Ascending aorta (tissue), 2 donors: ENCODE measurements around the gene MMP20. TPM values are rescaled to one million over a fixed set of nuclear protein-coding genes. Genes with fewer than 3 reads are reported as not detected.

Experiments
- DNase-seq, 2 donors: peaks; one replicate each; pipeline ENCODE4 v3.0.0-alpha.2; 2019; ENCODE audit warnings: low spot score in 2 of 2
- H3K27ac ChIP-seq, 2 donors: fragments of 200-600 bp; sonication (generic); one replicate each; pipeline ENCODE4 v1.5.1; 2016 to 2017; ENCODE audit warnings: mild to moderate bottlenecking in 1 of 2
- H3K27me3 ChIP-seq: fragments of 200-600 bp; sonication (generic); one replicate; pipeline ENCODE4 v1.5.1; 2017
- H3K36me3 ChIP-seq, 2 donors: fragments of 200-600 bp; sonication (generic); one replicate each; pipeline ENCODE4 v1.5.1; 2016
- H3K4me1 ChIP-seq, 2 donors: fragments of 200-600 bp; sonication (generic); one replicate each; pipeline ENCODE4 v1.5.1; 2016 to 2017; ENCODE audit warnings: mild to moderate bottlenecking in 1 of 2
- H3K4me3 ChIP-seq, 2 donors: fragments of 200-600 bp; sonication (generic); one replicate each; pipeline ENCODE4 v1.5.1; 2016 to 2017; ENCODE audit warnings: mild to moderate bottlenecking in 1 of 2
- H3K9me3 ChIP-seq, 2 donors: fragments of 200-600 bp; sonication (generic); one replicate each; pipeline ENCODE4 v1.5.1; 2016
- CTCF ChIP-seq, 3 experiments: fragments of 200-600 bp in 2 of 3; fragments of 450-650 bp in 1 of 3; sonication (generic) in 2 of 3; IDR thresholded peaks; one replicate each; pipeline ENCODE4 v1.5.1; 2016 to 2019; ENCODE audit warnings: antibody characterized with exemption in 3 of 3, mild to moderate bottlenecking in 1 of 3, moderate library complexity in 1 of 3
- intact Hi-C: fragments of 100-400 bp; cut with DNase I; formaldehyde crosslinking; loops from one replicate; pipeline ENCODE4 v1.15.1; 2023
- total RNA-seq: library from RNA; depleted of rRNA; stranded (reverse); fragments of >200 nt; gene quantifications from one replicate; pipeline ENCODE4 v1.1.0, GENCODE V29; 2016

Gene MMP20
- total RNA-seq, 1 donor from 2014 or later: not detected

GRCh38 chr11:102561636-102562035 is 63.5 kb downstream of the MMP20 start:
- intact Hi-C loops: no loop called here
- no peak for TF ChIP-seq CTCF (IDR thresholded peaks at IDR 0.05)
- no peak for DNase-seq
- H3K9me3 ChIP-seq: no peaks in the 10 kb centered on the region
- no peak overlapping the region for H3K4me3 ChIP-seq
- H3K27ac ChIP-seq: peak overlapping the region in 1 of 2 donors; percentile 13
- H3K4me1 ChIP-seq: peaks cover 0 to 3% of the 10 kb centered on the region in 2 donors
- H3K27me3 ChIP-seq: no peaks in the 10 kb centered on the region
- no peaks in the 10 kb centered on the region for H3K36me3 ChIP-seq

- no peaks in the 10 kb centered on the region for H3K9me3 ChIP-seq
- H3K36me3 ChIP-seq: no peaks in the 10 kb centered on the region
- H3K27me3 ChIP-seq: no peaks in the 10 kb centered on the region
- H3K27ac ChIP-seq: peak overlapping the region; percentile 13 to 71
- no peak for DNase-seq
- H3K4me1 ChIP-seq: peaks cover 0 to 3% of the 10 kb centered on the region in 2 donors
- intact Hi-C loops: no loop called here
- H3K4me3 ChIP-seq: peak overlapping the region; percentile 31 to 59
- no peak for TF ChIP-seq CTCF (IDR thresholded peaks at IDR 0.05)
These were observed 64.5 kb downstream of the MMP20 start for GRCh38 chr11:102560555-102561011.

GRCh38 chr11:102559839-102560238 is 65.3 kb downstream of the MMP20 start:
- Histone ChIP-seq H3K4me3 (no peak overlapping the region), H3K27me3 (no peaks in the 10 kb centered on the region), H3K36me3 (no peaks in the 10 kb centered on the region), H3K4me1 (peaks cover 0 to 3% of the 10 kb centered on the region in 2 donors), H3K27ac (peak overlapping the region in 1 of 2 donors; percentile 71), H3K9me3 (no peaks in the 10 kb centered on the region)
- no peak for TF ChIP-seq CTCF (IDR thresholded peaks at IDR 0.05)
- intact Hi-C loops: no loop called here
- DNase-seq: no peak

GRCh38 chr11:102555091-102555490 is 70.0 kb downstream of the MMP20 start:
- no peak for TF ChIP-seq CTCF (IDR thresholded peaks at IDR 0.05)
- no peaks in the 10 kb centered on the region for H3K27me3 ChIP-seq
- no peak overlapping the region for H3K4me3 ChIP-seq
- DNase-seq: no peak
- no peaks in the 10 kb centered on the region for H3K36me3 ChIP-seq
- H3K9me3 ChIP-seq: no peaks in the 10 kb centered on the region
- no peaks in the 10 kb centered on the region for H3K4me1 ChIP-seq
- H3K27ac ChIP-seq: no peak overlapping the region
- intact Hi-C loops: no loop called here

GRCh38 chr11:102553835-102554282 is 71.3 kb downstream of the MMP20 start:
- TF ChIP-seq CTCF (IDR thresholded peaks at IDR 0.05): no peak
- H3K27ac ChIP-seq: no peak overlapping the region
- H3K27me3 ChIP-seq: no peaks in the 10 kb centered on the region
- no peak overlapping the region for H3K4me3 ChIP-seq
- no peaks in the 10 kb centered on the region for H3K4me1 ChIP-seq
- H3K36me3 ChIP-seq: no peaks in the 10 kb centered on the region
- intact Hi-C loops: no loop called here
- H3K9me3 ChIP-seq: no peaks in the 10 kb centered on the region
- no peak for DNase-seq
